Skeletal muscle satellite cell (primary cell): ENCODE data around the gene ELMO1.

ENCODE experiments used
- H3K27me3 ChIP-seq: 2 replicates; pipeline ENCODE4 v1.7.0; 2013; ENCODE audit warnings: low read length; ENCODE audit not compliant: control insufficient read depth, insufficient read depth
- H3K36me3 ChIP-seq: 2 replicates; pipeline ENCODE4 v1.7.0; 2013; ENCODE audit warnings: mild to moderate bottlenecking, control low read depth, low read length; ENCODE audit not compliant: insufficient read depth
- H3K4me1 ChIP-seq: 2 replicates; pipeline ENCODE4 v1.7.0; 2013; ENCODE audit warnings: low read length; ENCODE audit not compliant: control insufficient read depth, insufficient read depth
- H3K4me2 ChIP-seq: 2 replicates; pipeline ENCODE4 v1.7.0; 2013; ENCODE audit warnings: mild to moderate bottlenecking, low read length
- H3K4me3 ChIP-seq: 2 replicates; pipeline ENCODE4 v1.7.0; 2013; ENCODE audit warnings: low read length
- H3K9ac ChIP-seq: 2 replicates; pipeline ENCODE4 v1.7.0; 2013; ENCODE audit warnings: mild to moderate bottlenecking, low read depth, low read length, moderate library complexity
- H3K9me3 ChIP-seq: replicated peaks from 2 replicates; pipeline ENCODE4 v1.7.0; 2013; ENCODE audit warnings: mild to moderate bottlenecking, control low read depth, low read length

The ELMO1 gene

GRCh38 chr7:36946401-36946739, 502.3 kb downstream of the ELMO1 start:
- H3K9ac ChIP-seq: no peak overlapping the region
- no peak overlapping the region for H3K4me2 ChIP-seq
- no peaks in the 10 kb centered on the region for H3K9me3 ChIP-seq

GRCh38 chr7:36945612-36946400, 502.9 kb downstream of the ELMO1 start:
- H3K4me1 ChIP-seq: no peaks in the 10 kb centered on the region
- H3K4me2 ChIP-seq: no peak overlapping the region
- no peaks in the 10 kb centered on the region for H3K27me3 ChIP-seq
- no peak overlapping the region for H3K4me3 ChIP-seq
- no peak overlapping the region for H3K9ac ChIP-seq
- H3K9me3 ChIP-seq: no peaks in the 10 kb centered on the region
- no peaks in the 10 kb centered on the region for H3K36me3 ChIP-seq

More at GRCh38 chr7:36946401-36946739, 502.3 kb downstream of the ELMO1 start:
- Histone ChIP-seq H3K4me1 (no peaks in the 10 kb centered on the region), H3K4me3 (no peak overlapping the region), H3K36me3 (no peaks in the 10 kb centered on the region), H3K27me3 (no peaks in the 10 kb centered on the region)

GRCh38 chr7:36944838-36945237, 503.8 kb downstream of the ELMO1 start:
- Histone ChIP-seq H3K36me3 (no peaks in the 10 kb centered on the region), H3K9ac (no peak overlapping the region), H3K4me1 (no peaks in the 10 kb centered on the region), H3K4me2 (no peak overlapping the region), H3K9me3 (no peaks in the 10 kb centered on the region), H3K27me3 (no peaks in the 10 kb centered on the region), H3K4me3 (no peak overlapping the region)

GRCh38 chr7:36943591-36944435, 504.9 kb downstream of the ELMO1 start:
- no peaks in the 10 kb centered on the region for H3K27me3 ChIP-seq
- H3K4me2 ChIP-seq: no peak overlapping the region
- no peaks in the 10 kb centered on the region for H3K36me3 ChIP-seq
- H3K4me3 ChIP-seq: no peak overlapping the region
- H3K4me1 ChIP-seq: no peaks in the 10 kb centered on the region
- no peaks in the 10 kb centered on the region for H3K9me3 ChIP-seq
- no peak overlapping the region for H3K9ac ChIP-seq

- H3K4me2 ChIP-seq: no peak overlapping the region
These were observed 505.7 kb downstream of the ELMO1 start for GRCh38 chr7:36942955-36943354.

GRCh38 chr7:36942541-36942940, 506.1 kb downstream of the ELMO1 start:
- no peaks in the 10 kb centered on the region for H3K27me3 ChIP-seq
- H3K9me3 ChIP-seq: peaks cover 8% of the 10 kb centered on the region
- no peaks in the 10 kb centered on the region for H3K4me1 ChIP-seq
- H3K36me3 ChIP-seq: no peaks in the 10 kb centered on the region
- H3K9ac ChIP-seq: no peak overlapping the region
- H3K4me3 ChIP-seq: no peak overlapping the region
- no peak overlapping the region for H3K4me2 ChIP-seq

More at GRCh38 chr7:36942955-36943354, 505.7 kb downstream of the ELMO1 start:
- Histone ChIP-seq H3K4me1 (no peaks in the 10 kb centered on the region), H3K27me3 (no peaks in the 10 kb centered on the region), H3K9me3 (peaks cover 7% of the 10 kb centered on the region), H3K9ac (no peak overlapping the region), H3K4me3 (no peak overlapping the region), H3K36me3 (no peaks in the 10 kb centered on the region)

GRCh38 chr7:36942025-36942424, 506.6 kb downstream of the ELMO1 start:
- Histone ChIP-seq H3K4me3 (no peak overlapping the region), H3K9me3 (peaks cover 8% of the 10 kb centered on the region), H3K4me2 (no peak overlapping the region), H3K27me3 (no peaks in the 10 kb centered on the region), H3K4me1 (no peaks in the 10 kb centered on the region), H3K9ac (no peak overlapping the region), H3K36me3 (no peaks in the 10 kb centered on the region)

GRCh38 chr7:36941359-36941758, 507.3 kb downstream of the ELMO1 start:
- H3K9me3 ChIP-seq: peaks cover 8% of the 10 kb centered on the region
- H3K4me1 ChIP-seq: no peaks in the 10 kb centered on the region
- H3K4me3 ChIP-seq: no peak overlapping the region
- H3K4me2 ChIP-seq: no peak overlapping the region
- H3K36me3 ChIP-seq: no peaks in the 10 kb centered on the region
- no peaks in the 10 kb centered on the region for H3K27me3 ChIP-seq
- H3K9ac ChIP-seq: no peak overlapping the region

- Histone ChIP-seq H3K9me3 (peaks cover 11% of the 10 kb centered on the region), H3K9ac (no peak overlapping the region), H3K36me3 (no peaks in the 10 kb centered on the region), H3K4me3 (no peak overlapping the region), H3K27me3 (no peaks in the 10 kb centered on the region), H3K4me2 (no peak overlapping the region), H3K4me1 (no peaks in the 10 kb centered on the region)
These were observed 508.8 kb downstream of the ELMO1 start for GRCh38 chr7:36939816-36940215.

GRCh38 chr7:36937754-36938563, 510.7 kb downstream of the ELMO1 start:
- no peaks in the 10 kb centered on the region for H3K27me3 ChIP-seq
- H3K4me2 ChIP-seq: no peak overlapping the region
- no peaks in the 10 kb centered on the region for H3K36me3 ChIP-seq
- no peak overlapping the region for H3K9ac ChIP-seq
- H3K4me3 ChIP-seq: no peak overlapping the region
- H3K9me3 ChIP-seq: peaks cover 11% of the 10 kb centered on the region
- no peaks in the 10 kb centered on the region for H3K4me1 ChIP-seq

GRCh38 chr7:36931892-36932291, 516.8 kb downstream of the ELMO1 start:
- no peaks in the 10 kb centered on the region for H3K4me1 ChIP-seq
- no peak overlapping the region for H3K4me3 ChIP-seq
- no peaks in the 10 kb centered on the region for H3K36me3 ChIP-seq
- no peak overlapping the region for H3K4me2 ChIP-seq
- H3K27me3 ChIP-seq: no peaks in the 10 kb centered on the region
- peaks cover 3% of the 10 kb centered on the region for H3K9me3 ChIP-seq
- H3K9ac ChIP-seq: no peak overlapping the region
